NT2/D1 (cell line): ENCODE results near the gene TSSC4.

Experiments
- DNase-seq: peaks from one replicate; pipeline ENCODE4 v3.0.0-alpha.2; 2011; ENCODE audit warnings: low read depth, low spot score
- H3K27me3 ChIP-seq: 2 replicates; pipeline ENCODE4 v1.6.0; 2011; ENCODE audit warnings: mild to moderate bottlenecking; ENCODE audit not compliant: insufficient read length, insufficient read depth
- H3K36me3 ChIP-seq: 2 replicates; pipeline ENCODE4 v1.6.1; 2011; ENCODE audit warnings: mild to moderate bottlenecking, low read length, mixed read lengths; ENCODE audit not compliant: insufficient read depth, insufficient read length
- H3K4me1 ChIP-seq: 2 replicates; pipeline ENCODE4 v1.5.1; 2011; ENCODE audit not compliant: insufficient read depth, insufficient read length
- H3K4me3 ChIP-seq: 2 replicates; pipeline ENCODE4 v1.5.1; 2011; ENCODE audit warnings: low read depth; ENCODE audit not compliant: insufficient read length
- H3K9ac ChIP-seq: 2 replicates; pipeline ENCODE4 v1.6.0; 2011; ENCODE audit warnings: low read depth; ENCODE audit not compliant: insufficient read length
- H3K9me3 ChIP-seq: 2 replicates; pipeline ENCODE4 v1.5.1; 2011; ENCODE audit warnings: mild to moderate bottlenecking, low read length; ENCODE audit not compliant: insufficient read depth
- SUZ12 ChIP-seq: IDR thresholded peaks from 2 replicates; pipeline ENCODE4 v1.6.1; 2011; ENCODE audit not compliant: insufficient read length, insufficient read depth; ENCODE audit errors: extremely low read depth
- YY1 ChIP-seq: IDR thresholded peaks from 2 replicates; pipeline ENCODE4 v1.6.1; 2011; ENCODE audit not compliant: insufficient read length, insufficient read depth
- ZNF274 ChIP-seq: IDR thresholded peaks from 2 replicates; pipeline ENCODE4 v1.6.1; 2011; ENCODE audit warnings: mild to moderate bottlenecking, low read depth, low read length

The TSSC4 gene

DNA sequence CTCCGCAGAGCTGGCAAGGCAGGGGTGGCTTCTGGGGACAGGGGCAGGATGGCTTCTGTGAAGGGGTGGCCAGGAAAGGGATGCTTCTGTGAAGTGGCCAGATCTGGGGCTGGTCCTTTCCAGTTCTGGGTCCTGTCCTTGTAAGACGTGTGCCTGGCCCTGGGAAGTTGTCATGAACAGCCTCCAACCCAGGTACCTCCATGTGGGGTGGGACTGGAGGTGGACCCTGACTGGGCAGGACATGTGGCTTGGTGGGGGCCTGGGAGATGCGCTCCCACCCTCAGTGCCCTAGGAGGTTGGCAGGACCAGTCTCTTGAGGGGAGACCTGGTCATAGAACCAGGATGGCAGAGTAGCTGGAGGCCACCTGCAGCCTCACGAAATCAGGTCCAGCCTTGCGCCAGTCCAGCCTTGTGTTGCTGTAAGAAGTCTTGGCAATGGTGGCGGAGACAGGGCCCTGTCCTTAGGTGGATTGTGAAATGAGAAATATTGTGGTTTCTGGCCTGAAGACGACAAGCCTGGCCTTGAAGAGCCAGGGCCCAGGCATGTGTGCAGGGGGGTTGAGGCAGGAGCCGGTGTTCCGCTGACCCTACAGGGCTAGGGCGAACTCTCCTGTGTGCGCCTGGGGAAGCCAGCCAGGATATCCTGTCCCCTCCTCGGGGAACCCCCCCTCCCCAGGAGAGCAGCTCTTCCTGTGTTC lies 46.9 kb downstream of the TSSC4 start:
- Histone ChIP-seq H3K4me3 (no peak overlapping the region), H3K4me1 (peaks cover 10% of the 10 kb centered on the region), H3K36me3 (no peaks in the 10 kb centered on the region), H3K9ac (no peak overlapping the region), H3K27me3 (peaks cover 89% of the 10 kb centered on the region), H3K9me3 (no peaks in the 10 kb centered on the region)
- no peak for DNase-seq
- TF ChIP-seq SUZ12 (no peak), YY1 (no peak), ZNF274 (no peak)

DNA sequence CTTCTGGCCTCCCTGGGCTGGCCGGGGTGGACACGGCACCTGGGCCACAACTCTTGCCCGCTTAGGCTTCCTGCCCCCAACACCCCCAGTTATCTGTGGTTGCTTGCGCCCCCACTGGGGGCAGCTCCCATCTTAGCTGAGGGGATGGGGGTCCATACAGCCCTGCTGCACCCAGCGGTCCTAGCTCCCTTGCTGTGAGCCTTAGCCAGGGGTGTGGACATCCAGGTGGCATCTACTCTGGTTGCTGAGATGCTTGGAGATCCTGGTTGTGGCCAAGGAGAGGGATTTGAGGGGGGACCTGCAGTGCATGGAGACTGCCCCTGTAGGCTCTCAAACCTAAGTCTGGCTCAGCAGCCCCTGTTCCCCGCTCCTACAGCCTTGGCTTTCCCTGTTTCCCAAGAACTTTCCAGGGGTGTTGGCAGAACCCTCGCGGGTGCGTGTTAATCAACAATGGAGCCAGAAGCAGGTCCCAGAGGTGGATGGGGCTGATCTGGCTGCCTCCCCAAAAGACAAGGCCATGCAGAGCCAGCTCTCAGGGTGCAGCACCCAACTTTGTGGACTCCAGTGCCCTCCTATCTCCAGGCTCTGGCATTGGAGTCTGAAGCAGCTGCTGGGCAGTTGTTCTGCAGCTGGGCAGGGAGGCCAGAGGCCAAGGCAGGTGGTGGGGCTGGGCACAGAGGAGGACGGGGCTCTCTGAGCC lies 47.6 kb downstream of the TSSC4 start:
- no peaks in the 10 kb centered on the region for H3K9me3 ChIP-seq
- DNase-seq, result no peak
- no peak overlapping the region for H3K9ac ChIP-seq
- H3K4me3 ChIP-seq, result no peak overlapping the region
- H3K27me3 ChIP-seq, result peaks cover 87% of the 10 kb centered on the region
- peaks cover 10% of the 10 kb centered on the region for H3K4me1 ChIP-seq
- H3K36me3 ChIP-seq, result no peaks in the 10 kb centered on the region
- TF ChIP-seq YY1 (no peak), ZNF274 (no peak), SUZ12 (no peak)

DNA sequence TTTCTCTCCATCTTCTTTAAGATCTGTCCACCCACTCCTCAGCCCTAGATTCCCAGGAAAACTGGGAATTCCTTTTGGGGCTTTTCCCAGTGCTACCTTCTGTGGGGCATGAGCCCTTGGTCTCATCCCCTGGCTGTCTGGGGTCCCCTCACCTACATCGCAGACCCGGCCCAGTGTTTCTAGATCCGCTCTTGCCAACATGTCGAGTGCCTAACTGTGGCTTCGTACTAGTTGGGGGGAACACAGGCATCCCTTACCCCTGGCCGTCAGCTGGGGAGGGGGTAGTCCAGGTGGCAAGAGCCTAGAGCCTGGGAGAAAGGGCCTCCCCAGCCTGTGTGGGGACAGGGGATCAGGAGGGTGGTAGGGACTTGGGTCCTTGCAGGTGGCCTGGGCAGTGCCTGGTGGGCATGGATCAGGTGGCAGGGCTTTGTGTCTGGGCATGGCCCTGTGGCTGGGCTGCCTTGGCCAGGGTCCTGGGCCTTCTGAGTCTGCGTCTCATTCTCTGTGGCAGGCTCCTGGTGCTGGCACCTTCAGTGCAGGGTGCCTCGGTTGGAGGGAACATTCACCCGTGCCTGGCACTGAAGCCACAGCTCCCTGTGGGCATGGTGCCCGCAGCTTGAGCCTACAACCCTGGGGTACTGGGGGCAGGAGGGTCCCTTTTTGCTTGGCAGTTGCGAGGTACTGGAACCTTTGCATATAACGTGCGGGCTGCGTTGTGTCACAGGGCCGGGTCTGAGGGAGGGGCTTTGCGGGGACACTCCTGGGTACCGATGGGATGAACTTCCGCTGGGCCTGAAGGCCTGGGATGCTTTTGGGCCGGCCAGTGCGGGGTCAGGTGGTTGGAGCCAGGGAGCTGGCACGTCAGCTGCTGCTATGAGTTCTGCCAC lies 48.4 kb downstream of the TSSC4 start:
- Histone ChIP-seq H3K27me3 (peaks cover 86% of the 10 kb centered on the region), H3K9me3 (no peaks in the 10 kb centered on the region), H3K9ac (no peak overlapping the region), H3K4me1 (peaks cover 10% of the 10 kb centered on the region), H3K36me3 (no peaks in the 10 kb centered on the region), H3K4me3 (no peak overlapping the region)
- TF ChIP-seq SUZ12 (no peak), YY1 (no peak), ZNF274 (no peak)
- DNase-seq, result no peak

DNA sequence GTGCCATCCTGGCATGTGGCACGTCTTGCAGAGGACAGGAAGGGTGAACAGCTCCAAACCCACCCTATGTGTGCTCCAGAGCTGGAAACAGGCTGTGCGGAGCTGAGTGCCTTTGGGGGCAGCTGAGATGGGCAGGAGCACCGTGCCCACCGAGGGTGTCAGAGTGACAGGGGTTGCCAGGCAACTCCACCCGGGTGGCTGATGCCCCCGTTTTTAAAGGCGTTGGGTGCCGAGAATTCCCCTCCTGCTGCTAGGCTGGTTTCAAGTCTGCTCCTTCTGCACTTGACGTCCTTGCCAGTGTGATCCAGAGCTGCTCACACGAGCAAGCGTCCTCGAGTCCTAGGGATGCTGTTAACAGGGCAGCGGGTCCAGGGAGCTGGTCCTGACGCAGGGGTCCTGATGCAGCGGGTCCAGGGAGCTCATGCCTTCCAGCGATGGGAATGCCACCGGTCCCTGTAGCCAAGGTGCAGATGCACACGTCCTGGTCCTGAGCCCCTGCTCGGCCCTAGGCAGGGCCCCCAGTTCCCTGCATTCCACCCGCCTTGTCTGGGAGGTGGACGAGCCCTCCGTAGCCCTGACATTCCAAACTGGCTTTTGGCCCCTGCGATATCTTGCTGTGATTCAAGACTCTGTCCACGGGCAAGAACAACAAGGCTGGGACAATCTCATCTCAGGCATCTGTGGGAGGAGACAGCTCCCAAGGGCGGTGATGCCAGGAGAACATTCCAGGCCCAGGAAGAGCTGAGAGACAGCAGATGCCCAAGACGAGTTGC lies 49.2 kb downstream of the TSSC4 start:
- TF ChIP-seq SUZ12 (no peak), ZNF274 (no peak), YY1 (no peak)
- H3K4me1 ChIP-seq, result peaks cover 10% of the 10 kb centered on the region
- no peaks in the 10 kb centered on the region for H3K9me3 ChIP-seq
- peaks cover 84% of the 10 kb centered on the region for H3K27me3 ChIP-seq
- H3K9ac ChIP-seq, result no peak overlapping the region
- DNase-seq, result no peak
- H3K4me3 ChIP-seq, result no peak overlapping the region
- H3K36me3 ChIP-seq, result no peaks in the 10 kb centered on the region

- H3K27me3 ChIP-seq, result peaks cover 77% of the 10 kb centered on the region
- H3K36me3 ChIP-seq, result no peaks in the 10 kb centered on the region
- H3K4me1 ChIP-seq, result peaks cover 5% of the 10 kb centered on the region
- TF ChIP-seq SUZ12 (no peak), YY1 (no peak), ZNF274 (no peak)
- H3K9ac ChIP-seq, result no peak overlapping the region
- H3K9me3 ChIP-seq, result no peaks in the 10 kb centered on the region
- H3K4me3 ChIP-seq, result no peak overlapping the region
- no peak for DNase-seq
Observed at GRCh38 chr11:2450321-2451041, 49.9 kb downstream of the TSSC4 start.

GRCh38 chr11:2451336-2451735 lies 50.8 kb downstream of the TSSC4 start:
- H3K27me3 ChIP-seq, result peaks cover 69% of the 10 kb centered on the region

More at GRCh38 chr11:2451336-2451735, 50.8 kb downstream of the TSSC4 start:
- Histone ChIP-seq H3K36me3 (no peaks in the 10 kb centered on the region), H3K4me1 (peaks cover 3% of the 10 kb centered on the region), H3K4me3 (no peak overlapping the region), H3K9ac (no peak overlapping the region), H3K9me3 (no peaks in the 10 kb centered on the region)
- no peak for DNase-seq
- TF ChIP-seq ZNF274 (no peak), SUZ12 (no peak), YY1 (no peak)
